Activated CD4-positive, alpha-beta memory T cell treated with anti-CD3 and anti-CD28 coated beads for 36 hours (primary cell): ENCODE measurements around the gene KATNAL1. TPM values are rescaled to one million over a fixed set of nuclear protein-coding genes. Genes with fewer than 3 reads are reported as not detected.
"Not testable (repeated sequence)": the region's sequence is repeated elsewhere in the genome, so short reads cannot be mapped to it uniquely, and the experiment has no call there.

Experiments
- CTCF ChIA-PET: fragments of 350-600 bp; sonication (Branson Sonifier 250); formaldehyde crosslinking; loops from one replicate; lab custom pipeline; 2021; ENCODE audit warnings: antibody characterized with exemption, inconsistent platforms; lab: Charles Lee
- POLR2A ChIA-PET: fragments of 350-600 bp; sonication (Branson Sonifier 250); formaldehyde crosslinking; loops from one replicate; lab custom pipeline; 2021; ENCODE audit warnings: antibody characterized with exemption; lab: Charles Lee
- DNase-seq: peaks from one replicate; pipeline ENCODE4 v3.0.0-alpha.2; 2020
- H3K27ac Mint-ChIP-seq: one replicate; pipeline ENCODE4 v1.8.0; 2021; ENCODE audit warnings: mixed read lengths
- H3K27me3 Mint-ChIP-seq: one replicate; pipeline ENCODE4 v1.8.0; 2021; ENCODE audit warnings: mixed read lengths
- H3K36me3 Mint-ChIP-seq: one replicate; pipeline ENCODE4 v1.8.0; 2021; ENCODE audit warnings: mixed read lengths
- H3K4me1 Mint-ChIP-seq: one replicate; pipeline ENCODE4 v1.8.0; 2021; ENCODE audit warnings: low read depth, mixed read lengths
- H3K4me3 Mint-ChIP-seq: one replicate; pipeline ENCODE4 v1.8.0; 2021; ENCODE audit warnings: mild to moderate bottlenecking, mixed read lengths
- H3K9me3 Mint-ChIP-seq: one replicate; pipeline ENCODE4 v1.8.0; 2021; ENCODE audit warnings: mixed read lengths
- intact Hi-C: fragments of 100-400 bp; cut with micrococcal nuclease; formaldehyde crosslinking; loops from one replicate; pipeline ENCODE4 v1.15.1; 2023
- total RNA-seq, 2 experiments: library from RNA; stranded (reverse); gene quantifications; one replicate each; pipeline ENCODE4 v1.2.3, GENCODE V29; 2021

Gene KATNAL1
- total RNA-seq, 2 experiments from 2014 or later = 13.9 to 16.8 TPM

GRCh38 chr13:30286059-30286458 lies 21.3 kb downstream of the KATNAL1 start:
- Mint-ChIP-seq H3K36me3 (peaks cover 14% of the 10 kb centered on the region), H3K9me3 (peaks cover 17% of the 10 kb centered on the region)
- H3K4me1 Mint-ChIP-seq, H3K27me3 Mint-ChIP-seq, intact Hi-C loops, H3K4me3 Mint-ChIP-seq, CTCF ChIA-PET, DNase-seq, POLR2A ChIA-PET, H3K27ac Mint-ChIP-seq: not testable (repeated sequence)

GRCh38 chr13:30276178-30276577 lies 31.2 kb downstream of the KATNAL1 start:
- Mint-ChIP-seq H3K27ac (no peak overlapping the region), H3K4me3 (no peak overlapping the region), H3K36me3 (peaks cover 9% of the 10 kb centered on the region), H3K4me1 (peaks cover 7% of the 10 kb centered on the region), H3K27me3 (no peaks in the 10 kb centered on the region), H3K9me3 (peaks cover 5% of the 10 kb centered on the region)
- DNase-seq = no peak
- CTCF ChIA-PET = interaction anchor here (0.6 to 1.8 kb wide), 2 partner anchors 31 to 144 kb away, joined by 3 to 5 read pairs; no protein-coding TSS in a partner anchor
- intact Hi-C loops = no loop called here
- POLR2A ChIA-PET = no interaction called here

GRCh38 chr13:30274083-30274482 lies 33.3 kb downstream of the KATNAL1 start:
- Mint-ChIP-seq H3K27ac (no peak overlapping the region), H3K36me3 (peaks cover 4% of the 10 kb centered on the region), H3K4me1 (peaks cover 7% of the 10 kb centered on the region), H3K9me3 (peaks cover 5% of the 10 kb centered on the region), H3K4me3 (no peak overlapping the region), H3K27me3 (no peaks in the 10 kb centered on the region)
- ChIA-PET POLR2A (no interaction called here), CTCF (no interaction called here)
- DNase-seq = no peak
- intact Hi-C loops = no loop called here

GRCh38 chr13:30270035-30270434 lies 37.3 kb downstream of the KATNAL1 start:
- H3K4me1 Mint-ChIP-seq, CTCF ChIA-PET, H3K27me3 Mint-ChIP-seq, H3K27ac Mint-ChIP-seq, POLR2A ChIA-PET, H3K4me3 Mint-ChIP-seq, intact Hi-C loops, DNase-seq, H3K36me3 Mint-ChIP-seq, H3K9me3 Mint-ChIP-seq: not testable (repeated sequence)

GRCh38 chr13:30268673-30269072 lies 38.7 kb downstream of the KATNAL1 start:
- no peaks in the 10 kb centered on the region for H3K27me3 Mint-ChIP-seq
- intact Hi-C loops = no loop called here
- H3K27ac Mint-ChIP-seq = no peak overlapping the region
- no peaks in the 10 kb centered on the region for H3K4me1 Mint-ChIP-seq
- no peaks in the 10 kb centered on the region for H3K9me3 Mint-ChIP-seq
- no peak overlapping the region for H3K4me3 Mint-ChIP-seq
- ChIA-PET CTCF (no interaction called here), POLR2A (no interaction called here)
- no peak for DNase-seq
- no peaks in the 10 kb centered on the region for H3K36me3 Mint-ChIP-seq

GRCh38 chr13:30266756-30267155 lies 40.6 kb downstream of the KATNAL1 start:
- no peak for DNase-seq
- Mint-ChIP-seq H3K4me3 (no peak overlapping the region), H3K9me3 (no peaks in the 10 kb centered on the region), H3K4me1 (no peaks in the 10 kb centered on the region), H3K36me3 (no peaks in the 10 kb centered on the region), H3K27me3 (no peaks in the 10 kb centered on the region), H3K27ac (no peak overlapping the region)
- intact Hi-C loops = no loop called here
- POLR2A ChIA-PET = no interaction called here
- CTCF ChIA-PET = no interaction called here

- DNase-seq, POLR2A ChIA-PET, H3K36me3 Mint-ChIP-seq, H3K27ac Mint-ChIP-seq, H3K9me3 Mint-ChIP-seq, CTCF ChIA-PET, H3K4me3 Mint-ChIP-seq, H3K27me3 Mint-ChIP-seq: not testable (repeated sequence)
- intact Hi-C loops = loop anchor here (5.0 kb wide), 1 partner anchor 198 kb away; no protein-coding TSS in a partner anchor
- H3K4me1 Mint-ChIP-seq = peaks cover 12% of the 10 kb centered on the region
Measured at GRCh38 chr13:30259149-30259733, 48.1 kb downstream of the KATNAL1 start.

GRCh38 chr13:30257468-30258099 lies 49.8 kb downstream of the KATNAL1 start:
- ChIA-PET POLR2A (no interaction called here), CTCF (no interaction called here)
- peaks cover 25% of the 10 kb centered on the region for H3K4me1 Mint-ChIP-seq
- DNase-seq = no peak
- H3K9me3 Mint-ChIP-seq = no peaks in the 10 kb centered on the region
- H3K27ac Mint-ChIP-seq = no peak overlapping the region
- no peaks in the 10 kb centered on the region for H3K36me3 Mint-ChIP-seq
- no peaks in the 10 kb centered on the region for H3K27me3 Mint-ChIP-seq
- H3K4me3 Mint-ChIP-seq = no peak overlapping the region
- intact Hi-C loops = loop anchor here (5.0 kb wide), 1 partner anchor 200 kb away; no protein-coding TSS in a partner anchor

GRCh38 chr13:30256713-30257467 lies 50.5 kb downstream of the KATNAL1 start:
- peaks cover 26% of the 10 kb centered on the region for H3K4me1 Mint-ChIP-seq
- no peak for DNase-seq
- H3K27me3 Mint-ChIP-seq = no peaks in the 10 kb centered on the region
- no peaks in the 10 kb centered on the region for H3K9me3 Mint-ChIP-seq
- no peaks in the 10 kb centered on the region for H3K36me3 Mint-ChIP-seq
- ChIA-PET CTCF (no interaction called here), POLR2A (no interaction called here)
- no peak overlapping the region for H3K27ac Mint-ChIP-seq
- intact Hi-C loops = loop anchor here (5.0 kb wide), 1 partner anchor 200 kb away; no protein-coding TSS in a partner anchor
- H3K4me3 Mint-ChIP-seq = no peak overlapping the region

- intact Hi-C loops = loop anchor here (5.0 kb wide), 1 partner anchor 202 kb away; no protein-coding TSS in a partner anchor
- H3K27ac Mint-ChIP-seq = no peak overlapping the region
- no peaks in the 10 kb centered on the region for H3K27me3 Mint-ChIP-seq
- H3K4me3 Mint-ChIP-seq = no peak overlapping the region
- ChIA-PET CTCF (interaction anchor here (1.1 to 1.3 kb wide), 2 partner anchors 110 kb away, joined by 3 to 4 read pairs; no protein-coding TSS in a partner anchor), POLR2A (no interaction called here)
- no peak for DNase-seq
- peaks cover 26% of the 10 kb centered on the region for H3K4me1 Mint-ChIP-seq
- no peaks in the 10 kb centered on the region for H3K9me3 Mint-ChIP-seq
- peaks cover 2% of the 10 kb centered on the region for H3K36me3 Mint-ChIP-seq
Measured at GRCh38 chr13:30255696-30256095, 51.7 kb downstream of the KATNAL1 start.

- intact Hi-C loops = loop anchor here (1.0 to 5.0 kb wide), 3 partner anchors 30 to 107 kb away; partner anchors contain the start of gene KATNAL1
- ChIA-PET CTCF (interaction anchor here (0.6 to 2.1 kb wide), 3 partner anchors 29 to 481 kb away, joined by 3 to 7 read pairs (median 4); no protein-coding TSS in a partner anchor), POLR2A (interaction anchor here (0.6 to 1.4 kb wide), 2 partner anchors 49 to 260 kb away, joined by 3 to 4 read pairs; no protein-coding TSS in a partner anchor)
- Mint-ChIP-seq H3K27ac (peak overlapping the region; percentile 74), H3K4me1 (peaks cover 24% of the 10 kb centered on the region), H3K36me3 (peaks cover 10% of the 10 kb centered on the region), H3K9me3 (peaks cover 6% of the 10 kb centered on the region), H3K4me3 (peak overlapping the region; percentile 37), H3K27me3 (no peaks in the 10 kb centered on the region)
- peak; percentile 33 for DNase-seq
Measured at GRCh38 chr13:30253830-30254229, 53.5 kb downstream of the KATNAL1 start.

GRCh38 chr13:30247406-30247805 lies 59.9 kb downstream of the KATNAL1 start:
- DNase-seq = no peak
- Mint-ChIP-seq H3K27me3 (no peaks in the 10 kb centered on the region), H3K4me1 (no peaks in the 10 kb centered on the region), H3K36me3 (peaks cover 13% of the 10 kb centered on the region), H3K27ac (no peak overlapping the region), H3K9me3 (peaks cover 9% of the 10 kb centered on the region), H3K4me3 (no peak overlapping the region)
- CTCF ChIA-PET = no interaction called here
- intact Hi-C loops = no loop called here
- POLR2A ChIA-PET = no interaction called here
